Stimulated activated CD4-positive, alpha-beta T cell treated with anti-CD3 and anti-CD28 coated beads, Interleukin-4, amount 100 ng/mL, for 48 hours (primary cell): ENCODE data around the gene ELAPOR1.

Experiments used
- DNase-seq, 2 donors: peaks; one replicate each; pipeline ENCODE4 v3.0.0-alpha.2; 2020; ENCODE audit warnings: low read depth in 2 of 2

ELAPOR1 gene

GRCh38 chr1:109096120-109096519 is 17.8 kb upstream of the ELAPOR1 start:
- no peak for DNase-seq

GRCh38 chr1:109099938-109100773 is 13.8 kb upstream of the ELAPOR1 start:
- DNase-seq, result peak; percentile 94 to 97

DNA sequence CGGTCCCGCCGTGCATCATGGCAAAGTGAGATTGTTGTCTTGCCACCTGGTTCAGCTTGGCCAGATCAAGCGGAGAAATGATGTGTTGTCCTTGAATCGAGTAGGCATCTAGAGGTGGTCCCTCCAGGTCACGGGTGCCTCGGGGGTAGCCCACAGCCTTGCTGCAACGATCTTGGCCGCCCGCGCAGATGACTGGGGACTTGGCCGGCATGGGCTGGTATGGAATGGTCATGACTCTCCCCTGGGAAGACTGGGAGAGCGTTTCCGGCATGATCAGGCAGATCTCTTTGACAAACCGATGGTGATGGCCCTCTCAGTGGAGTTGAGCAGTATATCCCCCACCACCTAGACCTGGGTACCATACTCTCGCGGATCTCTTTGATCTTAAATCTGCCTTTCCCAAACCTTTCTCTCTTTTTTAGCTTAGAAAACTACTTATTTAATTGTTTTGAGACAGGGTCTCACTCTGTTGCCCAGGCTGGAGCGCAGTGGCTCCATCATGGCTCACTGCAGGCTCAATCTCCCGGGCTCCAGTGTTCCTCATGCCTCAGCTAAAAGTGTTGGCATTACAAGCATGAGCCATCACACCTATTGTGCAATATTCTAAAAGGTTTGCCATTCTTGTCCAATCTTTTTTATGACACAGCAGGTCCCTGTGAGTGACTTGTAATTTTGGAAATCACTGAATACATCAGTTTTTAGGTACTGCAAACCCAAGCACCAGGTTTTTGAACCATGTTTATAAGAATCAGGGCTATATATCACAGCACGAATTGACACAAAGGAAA is 9.4 kb upstream of the ELAPOR1 start:
- no peak for DNase-seq

DNA sequence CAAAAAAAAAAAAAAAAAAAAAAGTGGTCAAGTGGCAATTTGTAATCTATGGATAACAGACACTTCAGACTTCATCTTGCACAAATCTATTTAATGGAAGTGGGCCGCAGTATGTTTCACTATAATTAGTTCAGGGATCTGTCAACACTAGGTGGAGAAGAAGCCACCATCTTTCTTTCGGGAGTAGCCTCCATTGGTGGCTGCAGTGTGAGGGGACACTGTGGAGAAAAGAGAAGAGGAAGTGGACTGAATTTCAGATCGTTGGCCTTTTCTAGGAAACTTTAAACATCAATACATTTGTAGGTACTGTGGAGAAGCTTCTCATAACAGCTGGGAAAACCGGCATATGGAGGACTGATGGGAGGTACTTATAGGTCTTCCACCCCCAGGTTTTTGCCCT is 8.0 kb upstream of the ELAPOR1 start:
- DNase-seq, result no peak

- no peak for DNase-seq
These were observed 6.1 kb upstream of the ELAPOR1 start for GRCh38 chr1:109107785-109108184.

DNA sequence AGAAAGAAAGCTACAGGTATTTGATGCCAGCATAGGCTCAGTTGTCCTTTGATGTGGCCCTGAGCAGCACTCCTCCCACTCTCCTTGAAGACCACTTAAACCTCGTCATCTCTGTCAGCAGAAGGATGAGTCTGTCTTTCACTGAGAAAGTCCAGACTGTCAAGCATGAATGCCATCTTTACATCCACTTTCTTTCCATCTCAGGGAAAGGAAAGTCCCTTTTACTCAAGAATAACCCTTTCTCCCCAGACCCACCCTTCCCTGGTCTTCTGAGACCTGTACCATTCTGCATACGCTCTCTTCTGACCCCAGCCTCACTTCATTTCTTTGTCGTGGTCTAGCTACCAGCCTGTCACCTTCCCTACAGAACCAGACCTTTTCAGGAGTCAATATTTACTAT is 4.0 kb upstream of the ELAPOR1 start:
- DNase-seq, result no peak

DNA sequence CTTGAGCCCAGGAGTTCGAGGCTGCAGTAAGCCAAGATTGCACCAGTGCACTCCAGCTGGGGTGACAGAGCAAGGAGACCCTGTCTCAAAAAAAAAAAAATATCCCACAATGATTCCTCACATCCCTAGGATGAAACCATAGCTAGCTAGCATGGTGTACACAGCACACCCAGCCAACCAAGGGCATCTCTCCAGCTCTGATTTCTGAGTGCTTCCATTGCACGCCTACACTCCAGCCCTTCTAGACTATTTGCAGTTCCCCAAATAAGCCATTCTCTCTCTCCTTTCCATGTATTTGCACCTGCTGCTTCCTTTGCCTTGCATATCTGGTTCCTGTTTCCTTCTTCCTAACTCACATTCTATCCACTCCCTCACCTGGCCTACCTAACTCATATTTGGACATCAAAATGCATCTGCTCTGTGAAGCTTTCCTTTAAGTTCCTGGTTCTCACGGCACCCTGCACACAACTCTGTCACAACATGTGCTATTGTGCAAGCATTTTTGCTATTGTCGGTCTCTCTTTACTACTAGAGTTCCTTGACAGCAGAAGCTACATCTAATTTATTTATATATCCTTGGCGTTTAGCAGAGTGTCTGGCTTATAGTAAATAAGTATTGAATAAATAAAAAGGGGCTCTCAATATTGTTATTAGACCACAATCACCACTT is 2.4 kb upstream of the ELAPOR1 start:
- DNase-seq, result no peak

GRCh38 chr1:109112056-109112651 is 1.8 kb upstream of the ELAPOR1 start:
- DNase-seq, result no peak

GRCh38 chr1:109112652-109113285 is 1.1 kb upstream of the ELAPOR1 start:
- peak; percentile 85 to 95 for DNase-seq

DNA sequence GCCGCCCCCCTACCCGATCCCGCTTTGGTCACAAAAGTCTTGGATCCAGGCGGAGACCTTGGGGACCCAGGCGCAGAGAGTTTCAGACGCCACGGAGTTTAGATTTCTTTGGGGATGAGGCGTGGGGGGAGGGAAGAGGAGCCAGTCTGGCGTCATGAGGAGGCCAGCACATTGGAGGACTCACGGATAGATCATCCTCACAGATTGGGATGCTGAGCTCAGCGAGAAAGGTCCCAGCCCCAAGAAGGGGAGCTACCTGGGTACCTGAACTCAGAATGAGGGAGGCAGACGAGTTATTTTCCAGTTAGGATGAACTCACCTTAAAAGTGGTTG is 393 bp downstream of the ELAPOR1 start:
- no peak for DNase-seq

DNA sequence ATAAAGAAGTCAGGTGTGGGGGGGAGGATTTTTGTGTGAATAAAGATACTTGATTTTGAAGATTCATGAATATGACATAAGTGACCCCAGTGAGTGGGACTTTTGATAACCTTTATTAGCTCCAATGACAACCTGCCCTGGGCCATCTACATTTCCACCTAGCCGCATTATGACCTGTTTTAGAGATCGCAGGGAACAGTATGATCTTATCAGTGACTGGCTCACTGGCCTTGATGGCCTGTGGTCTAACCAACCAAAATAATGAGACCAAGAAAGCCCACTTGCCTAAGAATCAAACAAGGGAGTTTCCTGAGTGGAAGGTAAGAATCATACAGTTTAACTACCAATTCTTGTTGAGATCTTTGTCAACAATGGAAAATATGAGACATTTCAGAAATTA is 1.8 kb downstream of the ELAPOR1 start:
- no peak for DNase-seq

DNA sequence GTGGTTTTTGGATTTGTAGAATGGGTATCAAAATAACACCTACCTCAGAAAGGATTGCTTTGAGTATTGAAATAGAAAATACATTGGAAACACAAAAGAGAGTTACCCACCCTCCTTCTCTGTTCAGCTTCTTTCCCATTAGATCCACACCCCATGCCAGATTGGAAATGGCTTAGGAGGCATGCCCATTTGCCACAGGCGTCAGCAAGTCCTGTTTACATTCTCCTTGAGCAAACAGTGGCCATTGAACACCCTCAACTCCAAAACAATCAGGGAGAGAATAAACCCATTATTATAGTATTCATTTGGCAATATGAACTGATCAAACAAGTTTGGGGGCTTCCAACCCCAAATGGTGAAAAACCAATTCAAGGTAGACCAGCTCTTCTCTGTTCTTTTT is 2.4 kb downstream of the ELAPOR1 start:
- no peak for DNase-seq

DNA sequence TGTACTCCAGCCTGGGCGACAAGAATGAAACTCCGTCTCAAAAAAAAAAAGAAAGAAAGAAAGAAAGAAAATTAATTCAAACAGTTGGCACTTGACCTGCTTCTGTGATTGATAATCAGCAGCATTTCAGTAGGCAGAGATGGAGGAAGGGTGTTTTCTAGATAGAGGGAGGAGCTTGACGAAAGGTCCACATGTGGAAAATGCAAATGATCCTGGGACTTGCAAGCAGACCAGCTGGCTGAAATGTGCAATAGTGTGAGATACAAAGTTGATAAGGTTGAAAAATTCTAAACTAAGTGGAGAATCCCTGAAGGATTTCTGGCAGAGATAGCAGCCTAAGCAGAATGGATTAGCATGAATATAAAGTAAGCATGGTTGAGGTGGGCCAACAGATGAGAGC is 4.2 kb downstream of the ELAPOR1 start:
- DNase-seq, result no peak

- DNase-seq, result no peak
These were observed 6.4 kb downstream of the ELAPOR1 start for GRCh38 chr1:109120356-109120755.

GRCh38 chr1:109131059-109131458 is 17.1 kb downstream of the ELAPOR1 start:
- no peak for DNase-seq

- no peak for DNase-seq
These were observed 17.9 kb downstream of the ELAPOR1 start for GRCh38 chr1:109131800-109132199.

DNA sequence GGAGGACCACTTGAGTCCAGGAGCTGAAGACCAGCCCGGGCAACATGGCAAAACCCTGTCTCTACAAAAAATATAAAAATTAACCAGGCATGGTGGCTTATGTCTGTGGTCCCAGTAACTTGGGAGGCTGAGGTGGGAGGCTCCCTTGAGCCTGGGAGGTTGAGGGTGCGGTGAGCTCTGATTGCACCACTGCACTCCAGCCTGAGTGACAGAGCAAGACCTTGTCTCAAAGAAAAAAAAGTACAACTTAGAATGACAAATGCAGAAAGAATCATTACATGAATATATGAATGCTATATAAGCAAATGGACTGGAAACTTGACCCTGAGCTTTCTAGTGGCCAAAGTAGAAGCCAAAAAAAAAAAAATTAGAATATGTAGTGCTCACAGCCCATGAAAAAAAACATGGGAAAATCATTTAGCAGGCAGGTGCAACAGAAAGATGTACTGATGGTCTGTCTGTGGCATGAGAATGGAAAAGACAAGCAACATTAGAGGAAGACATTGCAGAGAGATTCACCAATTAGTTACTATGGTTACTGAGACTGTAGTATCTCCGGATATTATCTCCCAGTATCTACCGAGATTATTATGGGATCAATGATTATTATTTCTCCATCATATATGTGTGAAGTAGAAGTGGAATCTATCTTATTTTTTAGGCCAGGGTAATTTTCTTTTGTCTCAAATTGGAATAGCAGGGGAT is 19.2 kb downstream of the ELAPOR1 start:
- no peak for DNase-seq

DNA sequence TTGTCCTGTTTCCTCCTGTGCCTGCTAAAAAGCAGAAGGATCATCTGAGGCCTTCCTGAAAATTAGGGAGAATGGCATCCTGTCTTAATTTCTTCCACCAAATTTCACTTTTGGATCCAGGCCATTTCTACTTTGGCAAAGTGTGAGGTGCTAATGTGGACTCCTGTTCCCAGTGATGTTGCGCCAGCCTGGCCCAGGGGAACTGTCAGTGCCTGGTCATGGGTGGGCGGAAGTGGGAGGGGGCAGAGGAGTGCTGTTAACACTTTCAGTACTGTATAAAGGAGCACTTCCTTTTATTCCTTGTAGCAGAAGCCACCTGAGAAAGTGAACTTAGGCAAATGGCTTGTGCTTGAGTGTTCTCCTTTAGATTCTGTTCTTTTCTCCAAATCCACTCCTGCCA is 19.9 kb downstream of the ELAPOR1 start:
- DNase-seq, result no peak

DNA sequence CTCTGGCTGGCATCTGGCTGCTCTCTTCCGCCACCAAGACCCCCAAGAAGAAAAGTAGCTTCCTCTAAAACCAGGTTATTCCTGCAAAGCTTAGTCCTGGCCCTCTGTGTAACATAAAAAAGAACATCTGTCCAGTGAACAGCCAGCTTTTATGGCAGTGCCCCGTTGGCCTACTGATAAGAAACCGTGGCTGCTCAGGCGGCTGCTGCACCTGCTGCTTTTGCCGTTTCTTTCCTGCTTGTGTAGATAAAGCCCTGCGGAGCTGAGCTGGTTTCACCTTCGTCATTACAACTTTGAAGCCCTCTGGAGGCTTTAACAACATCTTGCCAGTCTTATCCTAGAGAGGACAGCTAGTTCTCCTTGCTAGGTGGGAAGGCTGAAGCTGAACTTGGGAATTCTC is 20.5 kb downstream of the ELAPOR1 start:
- no peak for DNase-seq

GRCh38 chr1:109135940-109136339 is 22.0 kb downstream of the ELAPOR1 start:
- no peak for DNase-seq

- DNase-seq, result no peak
These were observed 22.9 kb downstream of the ELAPOR1 start for GRCh38 chr1:109136766-109137165.
